HCT116 (cell line): ENCODE measurements around the gene PCGF5.

Experiments used
- EZH2 ChIP-seq: fragments of 200-600 bp; sonication (generic); IDR thresholded peaks from 2 replicates; pipeline ENCODE4 v1.6.1; 2017; ENCODE audit warnings: antibody characterized with exemption, mixed run types
- TCF7L2 ChIP-seq: IDR thresholded peaks from 2 replicates; pipeline ENCODE4 v1.7.0; 2011; ENCODE audit warnings: borderline replicate concordance, inconsistent platforms; ENCODE audit not compliant: insufficient read depth, insufficient read length; ENCODE audit errors: extremely low read depth
- TF ChIP-seq, protein P1 (sequence below), 3 experiments: fragments of 200-600 bp in 1 of 3; sonication (generic) in 1 of 3; IDR thresholded peaks in 2 of 3; conservative IDR thresholded peaks in 1 of 3; 2 replicates each; pipeline ENCODE4 v1.5.1; 2012 to 2017; ENCODE audit warnings: low read depth in 2 of 3, low read length in 2 of 3, antibody characterized with exemption in 1 of 3, borderline replicate concordance in 1 of 3, control low read depth in 1 of 3, mild to moderate bottlenecking in 1 of 3, mixed read lengths in 1 of 3, mixed run types in 1 of 3, moderate library complexity in 1 of 3; ENCODE audit not compliant: insufficient read depth in 1 of 3

DNA sequence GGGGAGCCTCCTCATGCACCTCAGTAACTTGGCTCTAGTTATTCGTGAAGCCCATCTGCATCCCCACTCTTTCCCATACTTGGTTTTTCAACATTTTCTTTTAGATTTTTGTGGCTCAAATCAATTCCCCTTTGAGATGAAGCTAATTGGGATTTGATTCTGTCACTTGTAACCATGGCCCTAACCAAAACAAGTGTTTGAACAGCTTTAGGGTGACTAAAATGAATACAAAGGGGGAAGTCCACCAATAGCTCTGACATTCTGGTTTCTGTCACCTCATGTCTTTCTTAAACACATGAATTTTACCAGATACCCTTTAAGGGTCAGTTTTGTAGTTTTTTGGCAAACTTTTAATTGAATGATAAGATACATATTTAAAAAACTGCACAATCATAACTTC lies 87.0 kb downstream of the PCGF5 start:
- TF ChIP-seq EZH2 (no peak), TCF7L2 (no peak)
- TF ChIP-seq, protein P1, sequence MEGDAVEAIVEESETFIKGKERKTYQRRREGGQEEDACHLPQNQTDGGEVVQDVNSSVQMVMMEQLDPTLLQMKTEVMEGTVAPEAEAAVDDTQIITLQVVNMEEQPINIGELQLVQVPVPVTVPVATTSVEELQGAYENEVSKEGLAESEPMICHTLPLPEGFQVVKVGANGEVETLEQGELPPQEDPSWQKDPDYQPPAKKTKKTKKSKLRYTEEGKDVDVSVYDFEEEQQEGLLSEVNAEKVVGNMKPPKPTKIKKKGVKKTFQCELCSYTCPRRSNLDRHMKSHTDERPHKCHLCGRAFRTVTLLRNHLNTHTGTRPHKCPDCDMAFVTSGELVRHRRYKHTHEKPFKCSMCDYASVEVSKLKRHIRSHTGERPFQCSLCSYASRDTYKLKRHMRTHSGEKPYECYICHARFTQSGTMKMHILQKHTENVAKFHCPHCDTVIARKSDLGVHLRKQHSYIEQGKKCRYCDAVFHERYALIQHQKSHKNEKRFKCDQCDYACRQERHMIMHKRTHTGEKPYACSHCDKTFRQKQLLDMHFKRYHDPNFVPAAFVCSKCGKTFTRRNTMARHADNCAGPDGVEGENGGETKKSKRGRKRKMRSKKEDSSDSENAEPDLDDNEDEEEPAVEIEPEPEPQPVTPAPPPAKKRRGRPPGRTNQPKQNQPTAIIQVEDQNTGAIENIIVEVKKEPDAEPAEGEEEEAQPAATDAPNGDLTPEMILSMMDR (IDR thresholded peaks at IDR 0.05 in 2 of 3, conservative IDR thresholded peaks at IDR 0.05 in 1 of 3; ENCODE audit: borderline replicate concordance in 1 of 3, insufficient read depth in 1 of 3, low read depth in 2 of 3, low read length in 2 of 3): no peak
